HG03060 (cell line): ENCODE results near the gene SLC5A12.
A peak's percentile ranks its signal among the peaks of the same experiment; 100 is the strongest.

Experiments
- ATAC-seq: cut with Tn5 transposase; IDR thresholded peaks from one replicate; pipeline ENCODE4 v1.9.1; 2021; ENCODE audit warnings: low read depth, moderate number of reproducible peaks; ENCODE audit not compliant: unreplicated experiment

Gene SLC5A12

GRCh38 chr11:26721948-26722475 lies at the start of gene SLC5A12:
SLC5A12 (minus strand) TSS chr11:26722060; CDS start chr11:26721714, 346 bp downstream.
- no peak for ATAC-seq

- ATAC-seq = no peak
These were observed 47.2 kb upstream of the SLC5A12 start for GRCh38 chr11:26769027-26769426.

- ATAC-seq = no peak
These were observed 45.2 kb upstream of the SLC5A12 start for GRCh38 chr11:26767060-26767459.

- ATAC-seq = no peak
These were observed 43.5 kb upstream of the SLC5A12 start for GRCh38 chr11:26765323-26765722.

GRCh38 chr11:26764825-26765224 lies 43.0 kb upstream of the SLC5A12 start:
- no peak for ATAC-seq

GRCh38 chr11:26764315-26764714 lies 42.5 kb upstream of the SLC5A12 start:
- ATAC-seq = no peak

GRCh38 chr11:26762089-26762488 lies 40.2 kb upstream of the SLC5A12 start:
- ATAC-seq = no peak

GRCh38 chr11:26761361-26761809 lies 39.5 kb upstream of the SLC5A12 start:
- no peak for ATAC-seq

- no peak for ATAC-seq
These were observed 36.1 kb upstream of the SLC5A12 start for GRCh38 chr11:26757995-26758394.

GRCh38 chr11:26755762-26756161 lies 33.9 kb upstream of the SLC5A12 start:
- no peak for ATAC-seq

- no peak for ATAC-seq
These were observed 32.1 kb upstream of the SLC5A12 start for GRCh38 chr11:26753723-26754504.

- no peak for ATAC-seq
These were observed 28.1 kb upstream of the SLC5A12 start for GRCh38 chr11:26749927-26750326.

GRCh38 chr11:26743622-26744021 lies 21.8 kb upstream of the SLC5A12 start:
- peak; percentile 48 for ATAC-seq

GRCh38 chr11:26742966-26743365 lies 21.1 kb upstream of the SLC5A12 start:
- ATAC-seq = no peak

- no peak for ATAC-seq
These were observed 19.2 kb upstream of the SLC5A12 start for GRCh38 chr11:26741036-26741435.

GRCh38 chr11:26739366-26740073 lies 17.7 kb upstream of the SLC5A12 start:
- no peak for ATAC-seq

GRCh38 chr11:26734691-26735090 lies 12.8 kb upstream of the SLC5A12 start:
- no peak for ATAC-seq

- no peak for ATAC-seq
These were observed 9.2 kb upstream of the SLC5A12 start for GRCh38 chr11:26731084-26731456.

GRCh38 chr11:26730414-26731083 lies 8.7 kb upstream of the SLC5A12 start:
- no peak for ATAC-seq

- ATAC-seq = no peak
These were observed 7.4 kb upstream of the SLC5A12 start for GRCh38 chr11:26729284-26729683.

GRCh38 chr11:26726960-26727359 lies 5.1 kb upstream of the SLC5A12 start:
- no peak for ATAC-seq
